Activated T-helper 1 cell treated with anti-CD3 and anti-CD28 coated beads, Interleukin-12 subunit alpha, Interleukin-12 subunit beta, Interleukin-2, Interleukin-4 antibody, amounts not matched to agents 30 ng/mL and 10 ng/mL and 1 ng/mL, durations not matched to agents 14 hours and 24 hours and 36 hours (primary cell): ENCODE data around the gene INSYN1. TPM values are rescaled to one million over a fixed set of nuclear protein-coding genes. Genes with fewer than 3 reads are reported as not detected.

ENCODE experiments used
- DNase-seq: peaks from one replicate; pipeline ENCODE4 v3.0.0; 2021; ENCODE audit warnings: low spot score
- H3K27ac Mint-ChIP-seq: one replicate; pipeline ENCODE4 v1.8.0; 2021; ENCODE audit warnings: mild to moderate bottlenecking, mixed read lengths
- H3K27me3 Mint-ChIP-seq: one replicate; pipeline ENCODE4 v1.8.0; 2022; ENCODE audit warnings: mild to moderate bottlenecking, moderate library complexity, mixed read lengths; ENCODE audit not compliant: insufficient read depth
- H3K36me3 Mint-ChIP-seq: one replicate; pipeline ENCODE4 v1.8.0; 2021; ENCODE audit warnings: low read depth, mixed read lengths
- H3K4me1 Mint-ChIP-seq: one replicate; pipeline ENCODE4 v1.8.0; 2021; ENCODE audit warnings: low read depth, mixed read lengths
- H3K4me3 Mint-ChIP-seq: one replicate; pipeline ENCODE4 v1.8.0; 2021; ENCODE audit warnings: mild to moderate bottlenecking, moderate library complexity, mixed read lengths
- H3K9me3 Mint-ChIP-seq: one replicate; pipeline ENCODE4 v1.8.0; 2021; ENCODE audit warnings: mixed read lengths
- intact Hi-C: fragments of 100-400 bp; cut with micrococcal nuclease; formaldehyde crosslinking; loops from one replicate; pipeline ENCODE4 v1.15.1; 2024
- total RNA-seq: library from RNA; stranded (reverse); gene quantifications from 2 replicates; pipeline ENCODE4 v1.2.3, GENCODE V29; 2022

INSYN1 gene
- total RNA-seq, 1 donor from 2014 or later: not detected

- peaks cover 3% of the 10 kb centered on the region for H3K36me3 Mint-ChIP-seq
- intact Hi-C loops: loop anchor here (1.0 to 10.0 kb wide), 6 partner anchors 22 to 458 kb away; no protein-coding TSS in a partner anchor
- H3K4me1 Mint-ChIP-seq: peaks cover 32% of the 10 kb centered on the region
- H3K27ac Mint-ChIP-seq: no peak overlapping the region
- H3K4me3 Mint-ChIP-seq: no peak overlapping the region
- H3K9me3 Mint-ChIP-seq: no peaks in the 10 kb centered on the region
- H3K27me3 Mint-ChIP-seq: peaks cover 37% of the 10 kb centered on the region
- DNase-seq: no peak
Observed at GRCh38 chr15:73699249-73700040, 53.7 kb downstream of the INSYN1 start.

GRCh38 chr15:73697033-73697467 lies 56.1 kb downstream of the INSYN1 start:
- DNase-seq: peak; percentile 84
- Mint-ChIP-seq H3K27ac (peak overlapping the region; percentile 64), H3K36me3 (peaks cover 6% of the 10 kb centered on the region), H3K4me3 (peak overlapping the region; percentile 45), H3K9me3 (no peaks in the 10 kb centered on the region), H3K4me1 (peaks cover 45% of the 10 kb centered on the region), H3K27me3 (peaks cover 56% of the 10 kb centered on the region)
- intact Hi-C loops: loop anchor here (1.0 kb wide), 1 partner anchor 14 kb away; no protein-coding TSS in a partner anchor

DNA sequence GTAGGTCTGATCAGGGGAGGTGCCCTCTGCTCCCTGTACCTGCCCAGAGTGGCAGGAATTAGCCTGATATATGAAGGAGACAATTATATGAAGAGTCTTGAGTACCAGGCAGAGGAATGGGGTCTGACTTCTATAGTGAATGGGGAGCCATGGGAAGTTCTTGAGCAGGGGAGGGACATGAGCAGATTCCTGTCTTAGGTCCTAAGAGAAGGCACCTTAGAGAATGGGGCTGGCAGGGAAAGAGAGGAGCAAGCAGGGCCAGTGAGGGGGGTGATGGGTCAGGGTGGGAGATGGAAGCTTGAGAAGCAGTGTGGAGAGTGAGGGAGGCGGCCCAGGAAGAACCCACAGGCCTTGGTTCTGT lies 56.5 kb downstream of the INSYN1 start:
- Mint-ChIP-seq H3K27ac (peak overlapping the region; percentile 64), H3K9me3 (no peaks in the 10 kb centered on the region), H3K4me3 (peak overlapping the region; percentile 45), H3K27me3 (peaks cover 56% of the 10 kb centered on the region), H3K4me1 (peaks cover 45% of the 10 kb centered on the region), H3K36me3 (peaks cover 6% of the 10 kb centered on the region)
- intact Hi-C loops: loop anchor here (1.0 kb wide), 1 partner anchor 13 kb away; no protein-coding TSS in a partner anchor
- DNase-seq: no peak

- no peak overlapping the region for H3K4me3 Mint-ChIP-seq
- peaks cover 52% of the 10 kb centered on the region for H3K27me3 Mint-ChIP-seq
- H3K27ac Mint-ChIP-seq: no peak overlapping the region
- H3K4me1 Mint-ChIP-seq: peaks cover 45% of the 10 kb centered on the region
- H3K9me3 Mint-ChIP-seq: no peaks in the 10 kb centered on the region
- DNase-seq: no peak
- H3K36me3 Mint-ChIP-seq: peaks cover 6% of the 10 kb centered on the region
- intact Hi-C loops: no loop called here
Observed at GRCh38 chr15:73695773-73696640, 57.1 kb downstream of the INSYN1 start.

DNA sequence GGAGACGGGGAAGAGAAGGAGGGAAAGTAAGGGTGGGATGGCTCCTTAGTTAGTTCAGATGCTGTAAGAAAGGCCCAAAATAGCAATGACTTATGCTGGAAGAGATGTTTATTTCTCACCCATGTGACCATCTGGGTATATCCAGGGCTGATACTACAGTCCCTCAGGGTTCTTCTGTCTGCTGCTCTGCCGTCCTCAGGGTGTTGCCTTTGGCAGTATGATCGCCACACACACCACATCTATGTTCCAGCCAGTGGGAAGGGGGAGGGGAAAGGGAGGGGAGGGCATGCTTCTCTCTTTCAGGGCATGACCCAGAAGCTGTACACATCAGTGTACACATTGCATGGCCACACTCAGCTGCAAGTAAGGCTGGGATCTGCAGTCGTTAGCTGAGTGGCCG lies 58.7 kb downstream of the INSYN1 start:
- Mint-ChIP-seq H3K36me3 (peaks cover 4% of the 10 kb centered on the region), H3K27ac (no peak overlapping the region), H3K9me3 (no peaks in the 10 kb centered on the region), H3K4me1 (peaks cover 39% of the 10 kb centered on the region), H3K4me3 (no peak overlapping the region), H3K27me3 (peaks cover 44% of the 10 kb centered on the region)
- intact Hi-C loops: no loop called here
- no peak for DNase-seq

GRCh38 chr15:73691396-73691795 lies 61.8 kb downstream of the INSYN1 start:
- Mint-ChIP-seq H3K36me3 (peaks cover 2% of the 10 kb centered on the region), H3K4me3 (no peak overlapping the region), H3K4me1 (peaks cover 18% of the 10 kb centered on the region), H3K27ac (no peak overlapping the region), H3K9me3 (no peaks in the 10 kb centered on the region), H3K27me3 (peaks cover 45% of the 10 kb centered on the region)
- no peak for DNase-seq
- intact Hi-C loops: no loop called here

GRCh38 chr15:73688455-73688854 lies 64.7 kb downstream of the INSYN1 start:
- H3K4me3 Mint-ChIP-seq: no peak overlapping the region
- H3K4me1 Mint-ChIP-seq: peaks cover 17% of the 10 kb centered on the region
- no peak for DNase-seq
- intact Hi-C loops: no loop called here
- peaks cover 46% of the 10 kb centered on the region for H3K27me3 Mint-ChIP-seq
- H3K36me3 Mint-ChIP-seq: peaks cover 2% of the 10 kb centered on the region
- no peak overlapping the region for H3K27ac Mint-ChIP-seq
- no peaks in the 10 kb centered on the region for H3K9me3 Mint-ChIP-seq

- Mint-ChIP-seq H3K27me3 (peaks cover 45% of the 10 kb centered on the region), H3K4me3 (no peak overlapping the region), H3K27ac (no peak overlapping the region), H3K4me1 (peaks cover 24% of the 10 kb centered on the region), H3K9me3 (no peaks in the 10 kb centered on the region), H3K36me3 (no peaks in the 10 kb centered on the region)
- DNase-seq: no peak
- intact Hi-C loops: no loop called here
Observed at GRCh38 chr15:73687351-73687750, 65.8 kb downstream of the INSYN1 start.

DNA sequence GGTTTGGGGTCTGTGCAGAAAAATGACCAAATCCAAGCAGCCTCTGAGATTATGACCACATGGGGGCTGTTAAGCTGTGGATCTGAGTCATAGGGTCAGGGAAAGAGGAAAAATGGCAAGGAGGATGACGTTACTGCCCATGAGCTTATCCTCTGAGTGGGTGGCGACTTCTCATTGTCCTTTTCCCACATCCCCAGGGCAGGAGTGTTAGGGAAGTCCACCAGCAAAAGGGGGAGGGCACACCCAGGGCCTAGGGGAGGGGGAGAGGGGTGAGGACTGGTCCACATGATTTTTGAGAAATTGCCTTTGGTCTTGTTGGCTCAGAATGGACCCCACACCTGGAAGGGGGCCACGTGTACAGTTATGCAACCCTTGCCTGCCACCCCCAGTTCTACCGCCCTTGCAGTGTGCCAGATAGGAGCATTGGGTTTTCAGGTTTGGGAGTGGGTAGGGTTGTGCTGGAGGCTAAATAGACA lies 66.3 kb downstream of the INSYN1 start:
- peaks cover 48% of the 10 kb centered on the region for H3K27me3 Mint-ChIP-seq
- no peak overlapping the region for H3K4me3 Mint-ChIP-seq
- H3K36me3 Mint-ChIP-seq: no peaks in the 10 kb centered on the region
- H3K4me1 Mint-ChIP-seq: peaks cover 29% of the 10 kb centered on the region
- H3K27ac Mint-ChIP-seq: no peak overlapping the region
- H3K9me3 Mint-ChIP-seq: no peaks in the 10 kb centered on the region
- DNase-seq: no peak
- intact Hi-C loops: no loop called here

- Mint-ChIP-seq H3K4me3 (peak overlapping the region; percentile 82), H3K36me3 (no peaks in the 10 kb centered on the region), H3K9me3 (no peaks in the 10 kb centered on the region), H3K4me1 (peaks cover 36% of the 10 kb centered on the region), H3K27ac (no peak overlapping the region), H3K27me3 (peaks cover 54% of the 10 kb centered on the region)
- DNase-seq: no peak
- intact Hi-C loops: no loop called here
Observed at GRCh38 chr15:73685981-73686380, 67.2 kb downstream of the INSYN1 start.
